ENCODE measurements around the gene TOMM7.
"Not testable (repeated sequence)": the region's sequence is repeated elsewhere in the genome, so short reads cannot be mapped to it uniquely, and the experiment has no call there.

Gene TOMM7

DNA sequence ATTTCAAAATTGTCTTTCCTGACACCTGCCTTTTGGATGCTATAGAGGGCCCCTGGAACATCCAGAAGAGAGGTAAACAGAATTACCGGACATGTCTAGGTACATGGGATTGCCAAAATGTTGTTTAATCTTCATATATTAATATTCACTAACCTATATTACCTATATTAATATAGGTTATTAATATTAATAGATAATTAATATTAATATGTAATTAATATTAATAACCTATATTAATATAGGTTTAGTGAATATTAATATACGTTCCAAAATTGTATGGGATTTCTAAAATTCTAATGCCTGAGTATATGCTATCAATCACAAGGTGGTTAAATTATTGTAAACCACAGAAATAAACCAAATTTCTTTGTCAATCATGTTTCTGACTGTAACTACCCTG is 17.4 kb downstream of the TOMM7 start:
- no peak for DNase-seq (ENCODE audit: low read depth)
- TF ChIP-seq, protein P1, sequence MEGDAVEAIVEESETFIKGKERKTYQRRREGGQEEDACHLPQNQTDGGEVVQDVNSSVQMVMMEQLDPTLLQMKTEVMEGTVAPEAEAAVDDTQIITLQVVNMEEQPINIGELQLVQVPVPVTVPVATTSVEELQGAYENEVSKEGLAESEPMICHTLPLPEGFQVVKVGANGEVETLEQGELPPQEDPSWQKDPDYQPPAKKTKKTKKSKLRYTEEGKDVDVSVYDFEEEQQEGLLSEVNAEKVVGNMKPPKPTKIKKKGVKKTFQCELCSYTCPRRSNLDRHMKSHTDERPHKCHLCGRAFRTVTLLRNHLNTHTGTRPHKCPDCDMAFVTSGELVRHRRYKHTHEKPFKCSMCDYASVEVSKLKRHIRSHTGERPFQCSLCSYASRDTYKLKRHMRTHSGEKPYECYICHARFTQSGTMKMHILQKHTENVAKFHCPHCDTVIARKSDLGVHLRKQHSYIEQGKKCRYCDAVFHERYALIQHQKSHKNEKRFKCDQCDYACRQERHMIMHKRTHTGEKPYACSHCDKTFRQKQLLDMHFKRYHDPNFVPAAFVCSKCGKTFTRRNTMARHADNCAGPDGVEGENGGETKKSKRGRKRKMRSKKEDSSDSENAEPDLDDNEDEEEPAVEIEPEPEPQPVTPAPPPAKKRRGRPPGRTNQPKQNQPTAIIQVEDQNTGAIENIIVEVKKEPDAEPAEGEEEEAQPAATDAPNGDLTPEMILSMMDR (IDR thresholded peaks at IDR 0.05; ENCODE audit: control insufficient read depth, insufficient read depth, low read depth, low read length, missing control alignments): no peak
- H3K4me3 ChIP-seq (ENCODE audit: control insufficient read depth, low read depth, low read length): no peak overlapping the region

DNA sequence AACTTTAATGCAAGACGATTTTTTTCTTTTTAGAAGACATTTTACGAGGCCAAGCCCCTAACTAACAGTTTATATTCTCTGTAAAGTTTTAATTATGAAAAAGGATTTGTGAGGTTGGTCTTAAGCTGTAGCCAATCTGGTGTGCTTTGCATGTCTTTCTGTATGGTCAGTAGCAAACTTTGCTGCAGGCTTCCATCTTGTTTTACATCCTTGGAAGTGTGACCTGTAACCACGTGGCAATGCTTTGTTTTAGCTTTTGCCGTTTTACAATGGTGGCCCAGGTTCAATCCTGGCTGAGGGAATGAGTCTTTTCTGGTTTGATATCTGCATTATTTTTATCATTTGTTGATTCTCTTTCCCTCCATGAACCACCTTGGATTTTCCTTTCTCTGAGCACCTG is 19.8 kb downstream of the TOMM7 start:
- not testable (repeated sequence) for H3K4me3 ChIP-seq (ENCODE audit: control insufficient read depth, low read depth, low read length); DNase-seq (ENCODE audit: low read depth)

- no peak overlapping the region for H3K4me3 ChIP-seq (ENCODE audit: control insufficient read depth, low read depth, low read length)
- DNase-seq (ENCODE audit: low read depth): no peak
- TF ChIP-seq, protein P1 (IDR thresholded peaks at IDR 0.05; ENCODE audit: control insufficient read depth, insufficient read depth, low read depth, low read length, missing control alignments): no peak
Measured at GRCh38 chr7:22802426-22802825, 20.2 kb downstream of the TOMM7 start.

DNA sequence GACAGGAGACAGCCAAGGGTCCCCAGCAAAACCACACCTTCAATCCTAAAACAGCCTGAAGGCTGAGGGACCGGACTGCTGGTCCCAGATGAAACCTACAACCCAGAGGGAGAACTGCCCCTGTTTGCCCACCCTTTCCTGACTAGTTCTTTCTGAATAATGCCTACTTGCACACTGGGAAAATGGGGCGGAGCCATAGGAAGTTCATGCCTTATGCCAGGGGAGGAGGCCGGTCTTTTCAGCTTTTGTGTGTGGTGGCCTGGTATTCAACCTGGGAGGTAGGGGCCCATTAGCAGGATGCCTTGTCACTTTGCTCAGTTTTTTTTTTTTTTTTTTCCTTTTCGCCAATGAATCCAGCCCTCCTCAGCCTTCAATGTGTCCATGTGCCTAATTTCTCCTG is 20.7 kb downstream of the TOMM7 start:
- H3K4me3 ChIP-seq (ENCODE audit: control insufficient read depth, low read depth, low read length): no peak overlapping the region
- DNase-seq (ENCODE audit: low read depth): no peak
- TF ChIP-seq, protein P1 (IDR thresholded peaks at IDR 0.05; ENCODE audit: control insufficient read depth, insufficient read depth, low read depth, low read length, missing control alignments): no peak

DNA sequence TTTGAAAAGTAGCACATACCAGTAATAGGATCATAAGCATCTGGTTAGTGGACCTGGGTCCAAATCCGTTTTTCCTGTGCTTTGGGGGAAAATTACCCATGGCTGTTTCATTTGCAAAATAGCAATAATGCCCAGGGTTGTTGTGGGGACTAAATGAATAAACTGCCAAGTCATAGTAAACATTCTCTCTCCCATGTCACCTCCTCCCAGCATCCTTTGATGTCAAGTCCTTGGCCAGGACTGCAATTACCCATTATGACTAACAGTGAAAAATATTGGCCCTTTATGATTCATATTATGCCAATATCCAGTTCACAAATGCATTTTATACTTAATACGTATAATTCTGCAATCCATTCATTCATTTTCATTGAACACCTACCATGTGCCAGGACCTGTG is 23.0 kb downstream of the TOMM7 start:
- TF ChIP-seq, protein P1 (IDR thresholded peaks at IDR 0.05; ENCODE audit: control insufficient read depth, insufficient read depth, low read depth, low read length, missing control alignments): no peak
- DNase-seq (ENCODE audit: low read depth): no peak
- H3K4me3 ChIP-seq (ENCODE audit: control insufficient read depth, low read depth, low read length): no peak overlapping the region

- no peak overlapping the region for H3K4me3 ChIP-seq (ENCODE audit: control insufficient read depth, low read depth, low read length)
- TF ChIP-seq, protein P1 (IDR thresholded peaks at IDR 0.05; ENCODE audit: control insufficient read depth, insufficient read depth, low read depth, low read length, missing control alignments): no peak
- no peak for DNase-seq (ENCODE audit: low read depth)
Measured at GRCh38 chr7:22793593-22794462, 28.8 kb downstream of the TOMM7 start.

Data from AG09309 (cell line).